Neural crest cell (in vitro differentiated cells): ENCODE results near the gene PSIP1. TPM values are rescaled to one million over a fixed set of nuclear protein-coding genes. Genes with fewer than 3 reads are reported as not detected.

Experiments
- DNase-seq: peaks from one replicate; pipeline ENCODE4 v3.0.0; 2021; ENCODE audit warnings: low read depth, mixed read lengths, low spot score
- H3K27ac Mint-ChIP-seq: one replicate; pipeline ENCODE4 v1.8.0; 2021; ENCODE audit warnings: mild to moderate bottlenecking, mixed read lengths; ENCODE audit not compliant: unreplicated experiment
- H3K27me3 Mint-ChIP-seq: 2 replicates; pipeline ENCODE4 v1.8.0; 2021; ENCODE audit warnings: low read depth, mild to moderate bottlenecking, mixed read lengths
- H3K36me3 Mint-ChIP-seq: 2 replicates; pipeline ENCODE4 v1.8.0; 2021; ENCODE audit warnings: low read depth, mild to moderate bottlenecking, mixed read lengths
- H3K4me1 Mint-ChIP-seq: 2 replicates; pipeline ENCODE4 v1.8.0; 2021; ENCODE audit warnings: mixed read lengths
- H3K4me3 Mint-ChIP-seq: one replicate; pipeline ENCODE4 v1.8.0; 2021; ENCODE audit warnings: mild to moderate bottlenecking, mixed read lengths
- H3K9me3 Mint-ChIP-seq: 2 replicates; pipeline ENCODE4 v1.8.0; 2021; ENCODE audit warnings: mixed read lengths
- total RNA-seq: library from RNA; stranded (reverse); gene quantifications from 2 replicates; pipeline ENCODE4 v1.2.1, GENCODE V29; 2021
- TF ChIP-seq, protein P1 (sequence below): fragments of 200-600 bp; sonication (generic); conservative IDR thresholded peaks from 2 replicates; pipeline ENCODE4 v1.5.0; 2021; ENCODE audit warnings: antibody characterized with exemption, mild to moderate bottlenecking

Gene PSIP1
- total RNA-seq, 1 donor from 2014 or later: 154 TPM

DNA sequence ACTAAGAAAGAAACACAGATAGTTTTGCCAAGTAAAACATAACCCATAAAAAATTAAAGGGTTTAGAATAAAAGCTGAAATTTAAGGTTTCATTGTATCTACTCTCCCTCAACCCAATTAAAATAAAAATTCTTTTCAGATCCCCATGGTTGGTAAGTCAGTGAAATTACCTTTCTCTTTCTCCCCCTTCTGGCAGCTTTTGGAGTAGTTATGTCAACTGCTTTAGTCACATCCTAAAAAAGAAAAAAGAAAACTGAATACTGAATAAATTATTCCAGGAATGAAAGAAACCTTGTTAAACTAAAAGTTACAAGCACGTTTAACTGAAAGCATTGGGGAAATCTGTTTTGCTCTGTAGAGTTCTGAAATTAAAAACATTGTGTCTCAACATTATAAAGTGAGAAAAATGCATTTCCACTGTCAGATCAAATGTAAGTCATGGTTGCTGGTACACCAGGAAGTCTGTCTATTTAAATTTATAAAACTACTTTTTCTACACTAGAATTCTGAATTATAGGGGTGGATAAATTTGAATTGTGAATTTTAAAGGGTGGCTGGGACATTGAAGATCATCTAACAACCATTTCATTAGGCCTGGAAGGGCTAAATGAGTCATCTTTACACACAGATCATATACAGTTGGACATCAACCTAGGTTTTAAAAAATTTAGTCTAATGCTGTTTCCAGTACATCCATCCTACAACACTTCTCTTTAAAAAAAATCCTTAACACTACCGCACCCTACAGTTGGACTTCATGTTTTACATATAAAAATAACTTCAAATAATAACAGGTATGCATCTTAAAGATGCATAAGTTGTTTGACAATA lies 24.7 kb downstream of the PSIP1 start:
- no peaks in the 10 kb centered on the region for H3K9me3 Mint-ChIP-seq
- peaks cover 19% of the 10 kb centered on the region for H3K36me3 Mint-ChIP-seq
- TF ChIP-seq, protein P1, sequence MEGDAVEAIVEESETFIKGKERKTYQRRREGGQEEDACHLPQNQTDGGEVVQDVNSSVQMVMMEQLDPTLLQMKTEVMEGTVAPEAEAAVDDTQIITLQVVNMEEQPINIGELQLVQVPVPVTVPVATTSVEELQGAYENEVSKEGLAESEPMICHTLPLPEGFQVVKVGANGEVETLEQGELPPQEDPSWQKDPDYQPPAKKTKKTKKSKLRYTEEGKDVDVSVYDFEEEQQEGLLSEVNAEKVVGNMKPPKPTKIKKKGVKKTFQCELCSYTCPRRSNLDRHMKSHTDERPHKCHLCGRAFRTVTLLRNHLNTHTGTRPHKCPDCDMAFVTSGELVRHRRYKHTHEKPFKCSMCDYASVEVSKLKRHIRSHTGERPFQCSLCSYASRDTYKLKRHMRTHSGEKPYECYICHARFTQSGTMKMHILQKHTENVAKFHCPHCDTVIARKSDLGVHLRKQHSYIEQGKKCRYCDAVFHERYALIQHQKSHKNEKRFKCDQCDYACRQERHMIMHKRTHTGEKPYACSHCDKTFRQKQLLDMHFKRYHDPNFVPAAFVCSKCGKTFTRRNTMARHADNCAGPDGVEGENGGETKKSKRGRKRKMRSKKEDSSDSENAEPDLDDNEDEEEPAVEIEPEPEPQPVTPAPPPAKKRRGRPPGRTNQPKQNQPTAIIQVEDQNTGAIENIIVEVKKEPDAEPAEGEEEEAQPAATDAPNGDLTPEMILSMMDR: peak; percentile 58
- DNase-seq: no peak
- no peaks in the 10 kb centered on the region for H3K27me3 Mint-ChIP-seq
- H3K4me1 Mint-ChIP-seq: peaks cover 14% of the 10 kb centered on the region
- H3K4me3 Mint-ChIP-seq: no peak overlapping the region
- H3K27ac Mint-ChIP-seq: no peak overlapping the region

DNA sequence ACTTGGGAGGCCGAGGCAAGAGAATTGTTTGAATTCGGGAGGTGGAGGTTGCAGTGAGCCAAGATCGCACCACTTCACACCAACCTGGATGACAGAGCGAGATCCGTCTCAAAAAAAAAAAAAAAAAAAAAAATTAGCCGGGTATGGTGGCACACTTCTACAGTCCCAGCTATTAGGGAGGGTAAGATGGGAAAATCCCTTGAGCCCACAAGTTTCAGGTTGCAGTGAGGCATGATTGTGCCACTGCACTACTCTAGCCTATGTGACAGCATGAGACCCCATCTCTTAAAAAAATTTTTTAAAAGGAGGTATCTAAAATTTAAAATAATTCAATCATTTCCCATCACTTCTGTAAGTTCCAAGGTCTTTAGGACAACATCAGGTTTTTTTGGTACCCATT lies 26.0 kb downstream of the PSIP1 start:
- Mint-ChIP-seq H3K9me3 (no peaks in the 10 kb centered on the region), H3K4me1 (peaks cover 19% of the 10 kb centered on the region), H3K36me3 (peaks cover 16% of the 10 kb centered on the region), H3K27ac (no peak overlapping the region), H3K4me3 (no peak overlapping the region), H3K27me3 (no peaks in the 10 kb centered on the region)
- TF ChIP-seq, protein P1: no peak
- no peak for DNase-seq

DNA sequence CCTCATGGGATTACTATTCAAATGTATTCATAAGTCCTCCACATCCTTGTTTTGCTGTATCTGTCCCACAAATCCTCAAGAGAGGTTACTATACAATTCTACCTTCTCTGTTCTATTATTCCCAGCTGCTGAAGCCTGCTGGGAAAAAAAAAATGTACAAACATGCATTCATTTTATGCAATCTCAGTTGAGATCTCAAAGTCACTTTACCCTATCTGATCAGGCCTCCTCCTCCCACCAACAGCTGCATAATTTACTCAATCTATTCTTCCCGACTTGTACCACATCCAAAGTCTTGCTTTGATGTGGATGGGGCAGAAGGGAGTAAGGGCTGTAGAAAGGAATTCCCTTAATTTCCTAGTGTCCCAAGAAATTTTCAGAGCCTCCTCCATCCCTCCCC lies 28.6 kb downstream of the PSIP1 start:
- no peaks in the 10 kb centered on the region for H3K9me3 Mint-ChIP-seq
- H3K4me1 Mint-ChIP-seq: peaks cover 19% of the 10 kb centered on the region
- TF ChIP-seq, protein P1: no peak
- H3K27ac Mint-ChIP-seq: no peak overlapping the region
- H3K27me3 Mint-ChIP-seq: no peaks in the 10 kb centered on the region
- peaks cover 13% of the 10 kb centered on the region for H3K36me3 Mint-ChIP-seq
- no peak overlapping the region for H3K4me3 Mint-ChIP-seq
- DNase-seq: no peak

DNA sequence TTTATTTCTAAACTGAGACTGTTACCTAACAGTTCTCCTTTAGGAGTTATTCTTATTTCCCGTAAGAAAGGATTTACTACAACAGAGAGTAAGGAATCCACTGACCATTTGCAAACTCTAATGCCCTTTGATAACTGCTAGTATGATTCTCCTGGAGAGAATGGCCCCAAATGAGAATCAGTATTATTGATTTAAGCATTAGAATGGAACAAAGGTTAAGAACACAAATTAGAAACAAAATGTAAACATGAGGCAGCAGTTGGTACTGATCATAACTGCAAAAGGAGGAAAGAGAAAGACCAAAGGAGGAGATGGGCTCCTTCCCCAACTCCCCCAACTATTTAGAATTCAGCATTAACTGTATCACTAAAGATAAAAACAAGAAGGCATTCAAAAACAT lies 30.7 kb downstream of the PSIP1 start:
- H3K4me3 Mint-ChIP-seq: no peak overlapping the region
- peaks cover 9% of the 10 kb centered on the region for H3K36me3 Mint-ChIP-seq
- H3K9me3 Mint-ChIP-seq: no peaks in the 10 kb centered on the region
- H3K4me1 Mint-ChIP-seq: peaks cover 16% of the 10 kb centered on the region
- TF ChIP-seq, protein P1: no peak
- H3K27ac Mint-ChIP-seq: no peak overlapping the region
- no peaks in the 10 kb centered on the region for H3K27me3 Mint-ChIP-seq
- no peak for DNase-seq

DNA sequence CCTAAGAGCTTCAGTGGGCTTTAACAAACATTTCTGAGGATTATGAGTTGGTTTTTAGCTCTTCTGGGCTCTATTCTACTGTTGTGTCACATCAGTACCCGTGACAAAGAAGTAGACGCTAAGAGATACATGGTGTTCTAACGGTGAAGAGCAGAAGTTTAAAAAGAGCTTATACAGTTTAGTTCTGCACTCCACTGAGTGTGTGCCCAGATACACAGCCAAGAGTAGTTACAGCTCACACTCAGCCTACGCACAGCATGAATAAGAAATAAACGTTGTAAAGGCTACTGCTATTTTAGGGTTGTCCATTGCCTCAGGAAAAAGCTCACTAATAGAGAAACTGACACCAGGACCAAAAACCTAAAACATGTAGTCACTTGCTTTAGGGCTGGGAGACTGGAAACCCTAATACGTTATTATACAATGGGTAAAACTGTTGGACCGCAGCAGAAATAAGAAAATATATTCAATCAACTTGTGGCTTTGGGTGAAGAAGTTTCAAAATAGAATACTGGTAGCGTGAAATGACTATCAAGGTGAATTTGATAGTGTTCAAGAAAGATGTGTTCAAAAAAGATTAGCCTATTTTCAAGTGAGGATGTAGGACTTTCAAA lies 34.7 kb downstream of the PSIP1 start:
- TF ChIP-seq, protein P1: no peak
- H3K27ac Mint-ChIP-seq: no peak overlapping the region
- no peaks in the 10 kb centered on the region for H3K27me3 Mint-ChIP-seq
- H3K4me1 Mint-ChIP-seq: peaks cover 4% of the 10 kb centered on the region
- no peak overlapping the region for H3K4me3 Mint-ChIP-seq
- peaks cover 2% of the 10 kb centered on the region for H3K36me3 Mint-ChIP-seq
- DNase-seq: no peak
- no peaks in the 10 kb centered on the region for H3K9me3 Mint-ChIP-seq
